OCI-LY1 (cell line): Measurements from ENCODE around the gene BACE1-AS.

Experiments used
- H2AFZ ChIP-seq: fragments of 200-600 bp; sonication (generic), shearing (Covaris generic); 2 replicates; pipeline ENCODE4 v1.6.0; 2014; ENCODE audit warnings: antibody characterized with exemption, mild to moderate bottlenecking, low read length
- H3F3A ChIP-seq: fragments of 200-600 bp; sonication (generic), shearing (Covaris generic); 2 replicates; pipeline ENCODE4 v1.6.0; 2014; ENCODE audit warnings: mild to moderate bottlenecking, antibody characterized with exemption, low read length, moderate library complexity; ENCODE audit not compliant: insufficient read depth
- H3K27ac ChIP-seq: fragments of 200-600 bp; sonication (generic); 2 replicates; pipeline ENCODE4 v1.5.1; 2014; ENCODE audit warnings: low read length, mixed run types, mild to moderate bottlenecking, low read depth; ENCODE audit not compliant: poor library complexity, severe bottlenecking
- H3K27me3 ChIP-seq: fragments of 200-600 bp; sonication (generic); 2 replicates; pipeline ENCODE4 v1.6.0; 2014; ENCODE audit warnings: antibody characterized with exemption, mild to moderate bottlenecking, low read length, moderate library complexity; ENCODE audit not compliant: insufficient read depth
- H3K36me3 ChIP-seq: fragments of 200-600 bp; sonication (generic); 2 replicates; pipeline ENCODE4 v1.6.1; 2014; ENCODE audit warnings: mild to moderate bottlenecking, antibody characterized with exemption, low read length, moderate library complexity, mixed read lengths; ENCODE audit not compliant: insufficient read depth
- H3K4me1 ChIP-seq: fragments of 200-600 bp; sonication (generic); 2 replicates; pipeline ENCODE4 v1.5.1; 2014; ENCODE audit warnings: mild to moderate bottlenecking, low read length, moderate library complexity; ENCODE audit not compliant: insufficient read depth, severe bottlenecking
- H3K4me2 ChIP-seq: fragments of 200-600 bp; sonication (generic), shearing (Covaris generic); 2 replicates; pipeline ENCODE4 v1.6.1; 2014; ENCODE audit warnings: low read length
- H3K4me3 ChIP-seq: fragments of 200-600 bp; sonication (generic); 2 replicates; pipeline ENCODE4 v1.5.1; 2014; ENCODE audit warnings: low read length, low read depth, mild to moderate bottlenecking, mixed read lengths; ENCODE audit not compliant: poor library complexity, severe bottlenecking
- H3K79me2 ChIP-seq: fragments of 200-600 bp; shearing (Covaris generic); 2 replicates; pipeline ENCODE4 v1.6.1; 2016; ENCODE audit warnings: mixed run types, low read length, mixed read lengths; ENCODE audit not compliant: insufficient read depth
- H3K9ac ChIP-seq: fragments of 200-600 bp; sonication (generic), shearing (Covaris generic); 2 replicates; pipeline ENCODE4 v1.6.1; 2014; ENCODE audit warnings: mild to moderate bottlenecking, low read length, mixed read lengths
- H3K9me2 ChIP-seq: fragments of 200-600 bp; sonication (generic), shearing (Covaris generic); 2 replicates; pipeline ENCODE4 v1.6.1; 2014; ENCODE audit warnings: low read depth, mild to moderate bottlenecking, low read length, mixed read lengths
- H3K9me3 ChIP-seq: fragments of 200-600 bp; shearing (Covaris generic); 2 replicates; pipeline ENCODE4 v1.6.1; 2014; ENCODE audit warnings: low read length, mixed read lengths
- H4K20me1 ChIP-seq: fragments of 200-600 bp; sonication (generic), shearing (Covaris generic); 2 replicates; pipeline ENCODE4 v1.6.0; 2016; ENCODE audit warnings: mild to moderate bottlenecking, low read length; ENCODE audit not compliant: insufficient read depth
- EZH2 ChIP-seq: fragments of 200-600 bp; sonication (generic), shearing (Covaris generic); IDR thresholded peaks from 2 replicates; pipeline ENCODE4 v1.8.0; 2017; ENCODE audit warnings: borderline replicate concordance, mixed run types, mild to moderate bottlenecking, antibody characterized with exemption, low read length, moderate library complexity, mixed read lengths
- TF ChIP-seq, protein P1 (sequence below): fragments of 200-600 bp; sonication (generic), shearing (Covaris generic); IDR thresholded peaks from 2 replicates; pipeline ENCODE4 v1.5.1; 2017; ENCODE audit warnings: mild to moderate bottlenecking, antibody characterized with exemption, low read length, moderate library complexity, mixed read lengths

Gene BACE1-AS

DNA sequence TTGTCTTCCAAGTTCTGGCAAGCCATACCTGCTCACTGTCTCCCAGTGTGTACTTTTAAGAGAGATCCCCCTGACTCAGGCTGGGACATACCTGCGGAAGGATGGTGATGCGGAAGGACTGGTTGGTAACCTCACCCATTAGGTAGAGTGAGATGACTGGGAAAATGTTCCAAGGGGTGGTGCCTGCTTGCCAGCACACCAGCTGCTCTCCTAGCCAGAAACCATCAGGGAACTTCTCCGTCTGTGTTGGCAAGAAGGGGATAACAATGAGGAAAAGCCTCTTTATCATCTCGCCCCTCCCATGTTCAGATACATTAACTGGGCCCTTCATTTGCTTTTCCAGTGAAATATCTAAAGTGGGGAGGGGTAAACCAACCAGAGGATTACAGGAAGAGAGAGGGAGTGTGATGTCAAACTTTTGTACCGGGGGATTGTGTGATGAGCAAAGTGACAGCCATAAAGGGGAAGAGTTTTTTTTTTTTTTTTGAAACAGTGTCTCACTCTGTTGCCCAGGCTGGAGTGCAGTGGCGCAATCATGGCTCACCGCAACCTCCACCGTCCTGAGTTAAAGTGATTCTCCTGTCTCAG, at the start of gene BACE1-AS:
Gene BACE1-AS (plus strand): TSS at position 538 of the 588 bp plus-strand sequence.
- Histone ChIP-seq H3K4me3 (no peak within 1 kb of the TSS), H3K79me2 (no peaks in the 10 kb centered on the region), H3K4me2 (no peak within 1 kb of the TSS), H3K9ac (no peak within 1 kb of the TSS), H3K9me3 (no peaks in the 10 kb centered on the region), H3K27ac (no peak within 1 kb of the TSS), H4K20me1 (no peaks in the 10 kb centered on the region), H2AFZ (no peak within 1 kb of the TSS), H3K9me2 (no peaks in the 10 kb centered on the region), H3K4me1 (no peaks in the 10 kb centered on the region), H3K27me3 (no peaks in the 10 kb centered on the region), H3K36me3 (no peaks in the 10 kb centered on the region), H3F3A (no peaks in the 10 kb centered on the region)
- no peak for TF ChIP-seq EZH2
- TF ChIP-seq, protein P1, sequence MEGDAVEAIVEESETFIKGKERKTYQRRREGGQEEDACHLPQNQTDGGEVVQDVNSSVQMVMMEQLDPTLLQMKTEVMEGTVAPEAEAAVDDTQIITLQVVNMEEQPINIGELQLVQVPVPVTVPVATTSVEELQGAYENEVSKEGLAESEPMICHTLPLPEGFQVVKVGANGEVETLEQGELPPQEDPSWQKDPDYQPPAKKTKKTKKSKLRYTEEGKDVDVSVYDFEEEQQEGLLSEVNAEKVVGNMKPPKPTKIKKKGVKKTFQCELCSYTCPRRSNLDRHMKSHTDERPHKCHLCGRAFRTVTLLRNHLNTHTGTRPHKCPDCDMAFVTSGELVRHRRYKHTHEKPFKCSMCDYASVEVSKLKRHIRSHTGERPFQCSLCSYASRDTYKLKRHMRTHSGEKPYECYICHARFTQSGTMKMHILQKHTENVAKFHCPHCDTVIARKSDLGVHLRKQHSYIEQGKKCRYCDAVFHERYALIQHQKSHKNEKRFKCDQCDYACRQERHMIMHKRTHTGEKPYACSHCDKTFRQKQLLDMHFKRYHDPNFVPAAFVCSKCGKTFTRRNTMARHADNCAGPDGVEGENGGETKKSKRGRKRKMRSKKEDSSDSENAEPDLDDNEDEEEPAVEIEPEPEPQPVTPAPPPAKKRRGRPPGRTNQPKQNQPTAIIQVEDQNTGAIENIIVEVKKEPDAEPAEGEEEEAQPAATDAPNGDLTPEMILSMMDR = no peak

DNA sequence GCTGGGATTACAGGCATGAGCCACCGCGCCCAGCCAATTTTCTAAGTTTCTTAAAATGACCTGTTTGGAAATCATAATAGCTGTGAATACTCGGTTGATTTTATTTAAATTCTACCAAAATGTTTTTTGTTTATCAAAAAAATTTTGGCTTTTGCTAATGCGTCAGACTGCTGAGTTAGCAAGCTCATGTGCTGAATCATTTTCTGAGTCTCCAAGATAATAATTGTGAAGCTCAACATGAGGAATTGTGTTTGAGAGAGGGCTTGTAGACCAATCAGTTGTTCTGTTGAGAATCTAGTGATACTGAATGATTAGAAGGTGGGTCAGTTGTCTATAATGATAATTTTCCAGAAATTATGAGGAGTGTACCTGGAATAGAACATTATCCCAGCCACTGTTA, 42.8 kb upstream of the BACE1-AS start:
- H3F3A ChIP-seq = no peaks in the 10 kb centered on the region
- no peaks in the 10 kb centered on the region for H3K27me3 ChIP-seq
- H3K4me1 ChIP-seq = no peaks in the 10 kb centered on the region
- H3K9ac ChIP-seq = no peak overlapping the region
- no peaks in the 10 kb centered on the region for H4K20me1 ChIP-seq
- H3K4me3 ChIP-seq = no peak overlapping the region
- TF ChIP-seq EZH2 = no peak
- TF ChIP-seq, protein P1 = no peak
- H2AFZ ChIP-seq = no peak overlapping the region
- no peaks in the 10 kb centered on the region for H3K9me3 ChIP-seq
- H3K27ac ChIP-seq = no peak overlapping the region
- no peaks in the 10 kb centered on the region for H3K79me2 ChIP-seq
- no peak overlapping the region for H3K4me2 ChIP-seq
- H3K9me2 ChIP-seq = no peaks in the 10 kb centered on the region
- peaks cover 39% of the 10 kb centered on the region for H3K36me3 ChIP-seq

DNA sequence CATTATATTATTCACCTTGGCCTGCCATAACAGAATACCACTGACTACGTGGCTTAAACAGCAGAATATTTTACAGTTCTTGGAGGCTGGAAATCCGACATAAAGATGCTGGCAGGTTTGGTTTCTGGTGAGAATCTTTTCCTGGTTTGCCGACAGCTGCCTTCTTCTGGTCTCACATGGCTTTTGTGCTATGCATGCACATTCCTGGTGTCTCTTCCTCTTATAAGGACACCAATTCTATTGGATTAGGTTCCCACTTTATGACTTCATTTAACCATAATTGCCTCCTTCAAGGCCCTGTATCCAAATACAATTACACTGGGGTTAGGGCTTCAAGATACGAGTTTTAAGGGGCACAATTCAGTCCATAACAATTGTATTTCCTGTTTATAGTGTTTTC, 41.6 kb upstream of the BACE1-AS start:
- H2AFZ ChIP-seq = no peak overlapping the region
- no peak overlapping the region for H3K9ac ChIP-seq
- no peak for TF ChIP-seq EZH2
- TF ChIP-seq, protein P1 = no peak
- H3K4me1 ChIP-seq = no peaks in the 10 kb centered on the region
- H3K27ac ChIP-seq = no peak overlapping the region
- H3K4me2 ChIP-seq = no peak overlapping the region
- peaks cover 30% of the 10 kb centered on the region for H3K36me3 ChIP-seq
- no peaks in the 10 kb centered on the region for H3K9me3 ChIP-seq
- no peaks in the 10 kb centered on the region for H3F3A ChIP-seq
- no peaks in the 10 kb centered on the region for H3K27me3 ChIP-seq
- no peaks in the 10 kb centered on the region for H4K20me1 ChIP-seq
- no peaks in the 10 kb centered on the region for H3K9me2 ChIP-seq
- H3K4me3 ChIP-seq = no peak overlapping the region
- no peaks in the 10 kb centered on the region for H3K79me2 ChIP-seq
